Measurements from ENCODE around the gene DCAF4L1.

Gene DCAF4L1

DNA sequence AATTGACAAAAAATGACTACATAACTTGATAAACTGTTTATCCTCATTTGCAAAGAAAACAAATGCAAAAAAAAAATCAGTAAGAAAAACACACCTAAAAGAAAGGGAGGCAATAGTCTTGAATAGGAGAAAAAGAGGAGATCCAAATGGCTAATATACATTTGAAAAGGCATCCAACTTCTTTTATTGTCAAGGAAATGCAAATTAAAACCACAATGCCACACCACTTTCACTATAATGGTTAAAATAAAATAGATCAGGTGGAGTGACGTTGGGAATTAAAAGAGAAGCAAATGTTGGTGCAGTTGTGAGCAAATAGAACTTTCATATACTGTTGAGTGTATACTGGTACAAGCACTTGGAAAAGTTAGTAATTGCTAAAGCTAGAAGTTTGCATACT lies 3.6 kb downstream of the DCAF4L1 start:
- no peak overlapping the region for H3K27ac ChIP-seq (ENCODE audit: low read depth, low read length)

GRCh38 chr4:41989994-41990364 lies 8.4 kb downstream of the DCAF4L1 start:
- H3K27me3 ChIP-seq (ENCODE audit: control insufficient read depth in 5 of 5, insufficient read depth in 4 of 5, low read length in 5 of 5): no peaks in the 10 kb centered on the region
- H3K36me3 ChIP-seq (ENCODE audit: control insufficient read depth in 5 of 5, insufficient read depth in 5 of 5, low read length in 5 of 5): no peaks in the 10 kb centered on the region
- peak overlapping the region; percentile 66 for H3K27ac ChIP-seq (ENCODE audit: low read depth, low read length)
- H3K4me1 ChIP-seq (ENCODE audit: control insufficient read depth in 5 of 5, insufficient read depth in 5 of 5, low read length in 5 of 5): peaks cover 2 to 31% (median 21%) of the 10 kb centered on the region in 5 donors
- H3K9me3 ChIP-seq (ENCODE audit: control insufficient read depth in 5 of 5, low read length in 5 of 5): no peaks in the 10 kb centered on the region
- H3K4me3 ChIP-seq (ENCODE audit: low read depth in 1 of 5, low read length in 5 of 5): peak overlapping the region; percentile 88 to 96 (median 92)
- peak overlapping the region in 4 of 5 donors; percentile 86 to 94 (median 92) for H3K9ac ChIP-seq (ENCODE audit: low read length in 5 of 5)

More for the DNA sequence above, 3.6 kb downstream of the DCAF4L1 start:
- Histone ChIP-seq H3K4me3 (ENCODE audit: low read depth in 1 of 5, low read length in 5 of 5) (no peak overlapping the region), H3K27me3 (ENCODE audit: control insufficient read depth in 5 of 5, insufficient read depth in 4 of 5, low read length in 5 of 5) (no peaks in the 10 kb centered on the region), H3K9ac (ENCODE audit: low read length in 5 of 5) (no peak overlapping the region), H3K36me3 (ENCODE audit: control insufficient read depth in 5 of 5, insufficient read depth in 5 of 5, low read length in 5 of 5) (no peaks in the 10 kb centered on the region), H3K4me1 (ENCODE audit: control insufficient read depth in 5 of 5, insufficient read depth in 5 of 5, low read length in 5 of 5) (peaks cover 0 to 12% (median 7%) of the 10 kb centered on the region in 5 donors), H3K9me3 (ENCODE audit: control insufficient read depth in 5 of 5, low read length in 5 of 5) (peaks cover 0 to 5% (median 0%) of the 10 kb centered on the region in 5 donors)

- no peaks in the 10 kb centered on the region for H3K36me3 ChIP-seq (ENCODE audit: control insufficient read depth in 5 of 5, insufficient read depth in 5 of 5, low read length in 5 of 5)
- peak within 1 kb of the TSS; percentile 66 for H3K27ac ChIP-seq (ENCODE audit: low read depth, low read length)
- H3K9ac ChIP-seq (ENCODE audit: low read length in 5 of 5): peak within 1 kb of the TSS; percentile 86 to 94 (median 91)
- no peaks in the 10 kb centered on the region for H3K9me3 ChIP-seq (ENCODE audit: control insufficient read depth in 5 of 5, low read length in 5 of 5)
- peak within 1 kb of the TSS; percentile 88 to 96 (median 92) for H3K4me3 ChIP-seq (ENCODE audit: low read depth in 1 of 5, low read length in 5 of 5)
- peaks cover 2 to 31% (median 21%) of the 10 kb centered on the region in 5 donors for H3K4me1 ChIP-seq (ENCODE audit: control insufficient read depth in 5 of 5, insufficient read depth in 5 of 5, low read length in 5 of 5)
- no peaks in the 10 kb centered on the region for H3K27me3 ChIP-seq (ENCODE audit: control insufficient read depth in 5 of 5, insufficient read depth in 4 of 5, low read length in 5 of 5)
Observed at GRCh38 chr4:41990365-41991111, 9.0 kb downstream of the DCAF4L1 start, which contains the start of gene SLC30A9. Gene SLC30A9 (plus strand): TSS chr4:41990530. CDS start chr4:41990652, 122 bp downstream.

GRCh38 chr4:41991916-41992767 lies 10.6 kb downstream of the DCAF4L1 start:
- no peak overlapping the region for H3K27ac ChIP-seq (ENCODE audit: low read depth, low read length)
- H3K27me3 ChIP-seq (ENCODE audit: control insufficient read depth in 5 of 5, insufficient read depth in 4 of 5, low read length in 5 of 5): no peaks in the 10 kb centered on the region
- peak overlapping the region in 1 of 5 donors; percentile 94 for H3K9ac ChIP-seq (ENCODE audit: low read length in 5 of 5)
- no peaks in the 10 kb centered on the region for H3K9me3 ChIP-seq (ENCODE audit: control insufficient read depth in 5 of 5, low read length in 5 of 5)
- H3K36me3 ChIP-seq (ENCODE audit: control insufficient read depth in 5 of 5, insufficient read depth in 5 of 5, low read length in 5 of 5): no peaks in the 10 kb centered on the region
- peaks cover 2 to 31% (median 21%) of the 10 kb centered on the region in 5 donors for H3K4me1 ChIP-seq (ENCODE audit: control insufficient read depth in 5 of 5, insufficient read depth in 5 of 5, low read length in 5 of 5)
- H3K4me3 ChIP-seq (ENCODE audit: low read depth in 1 of 5, low read length in 5 of 5): peak overlapping the region in 1 of 5 donors; percentile 92

DNA sequence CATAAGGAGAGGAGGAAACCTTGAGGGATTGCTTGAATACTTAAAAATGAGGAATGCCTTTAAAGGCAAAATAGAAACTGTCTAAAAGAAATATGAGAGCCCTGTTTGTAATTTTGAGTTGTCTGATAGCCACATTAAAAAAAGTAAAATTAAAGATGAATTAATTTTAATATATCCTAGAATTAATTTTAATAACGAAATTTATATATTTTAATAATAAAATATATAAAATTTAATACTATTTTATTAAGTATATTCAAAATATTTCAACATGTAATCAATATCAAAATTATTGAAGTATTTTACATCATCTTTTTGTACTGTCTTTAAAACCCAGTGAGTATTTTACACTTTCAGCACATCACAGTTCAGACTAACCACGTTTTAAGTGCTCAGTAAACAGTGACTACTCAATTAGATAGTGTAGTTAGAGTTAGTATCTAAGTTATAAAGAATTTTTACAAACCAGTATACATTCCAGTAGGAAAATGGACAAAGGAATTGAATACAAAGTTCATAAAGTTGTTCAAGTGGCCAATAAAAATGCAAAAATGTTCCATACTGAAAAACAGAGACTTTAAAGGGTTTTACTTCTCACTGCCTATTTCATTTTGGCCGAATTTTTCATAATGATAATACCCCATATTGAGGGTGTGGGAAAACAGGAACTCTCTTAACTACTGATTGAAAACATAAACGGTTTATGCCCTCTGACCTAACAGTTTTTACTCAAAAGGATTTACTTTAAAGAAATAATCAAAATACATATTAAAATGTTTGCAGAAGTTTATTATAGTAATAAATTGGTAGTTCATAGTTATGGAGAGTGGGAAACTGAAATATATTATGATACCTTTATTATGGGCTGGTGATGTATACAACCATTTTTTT lies 11.7 kb downstream of the DCAF4L1 start:
- no peaks in the 10 kb centered on the region for H3K9me3 ChIP-seq (ENCODE audit: control insufficient read depth in 5 of 5, low read length in 5 of 5)
- H3K27me3 ChIP-seq (ENCODE audit: control insufficient read depth in 5 of 5, insufficient read depth in 4 of 5, low read length in 5 of 5): no peaks in the 10 kb centered on the region
- peaks cover 2 to 31% (median 21%) of the 10 kb centered on the region in 5 donors for H3K4me1 ChIP-seq (ENCODE audit: control insufficient read depth in 5 of 5, insufficient read depth in 5 of 5, low read length in 5 of 5)
- peak overlapping the region in 1 of 5 donors; percentile 1 for H3K9ac ChIP-seq (ENCODE audit: low read length in 5 of 5)
- no peak overlapping the region for H3K27ac ChIP-seq (ENCODE audit: low read depth, low read length)
- H3K36me3 ChIP-seq (ENCODE audit: control insufficient read depth in 5 of 5, insufficient read depth in 5 of 5, low read length in 5 of 5): no peaks in the 10 kb centered on the region
- no peak overlapping the region for H3K4me3 ChIP-seq (ENCODE audit: low read depth in 1 of 5, low read length in 5 of 5)

DNA sequence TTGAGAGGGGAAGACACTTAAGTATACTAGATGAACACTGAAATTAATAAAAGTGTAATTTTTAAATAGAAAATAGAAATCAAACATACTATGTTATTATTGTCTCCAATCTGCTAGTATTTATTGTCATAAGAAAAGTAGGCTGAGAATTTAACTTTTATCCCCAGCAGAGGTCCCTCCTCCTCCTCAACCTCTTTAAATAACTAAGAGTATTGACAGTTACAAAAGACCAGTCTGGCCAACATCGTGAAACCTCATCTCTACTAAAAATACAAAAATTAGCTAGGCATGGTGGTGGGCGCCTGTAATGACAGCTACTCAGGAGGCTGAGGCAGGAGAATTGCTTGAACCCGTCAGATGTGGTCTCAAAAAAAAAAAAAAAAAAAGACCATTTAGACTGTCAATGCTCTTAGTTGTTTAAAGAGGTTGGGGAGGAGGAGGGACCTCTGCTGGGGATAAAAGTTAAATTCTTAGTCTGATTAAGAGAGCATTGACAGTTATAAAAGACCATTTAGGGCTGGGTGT lies 13.0 kb downstream of the DCAF4L1 start:
- no peaks in the 10 kb centered on the region for H3K36me3 ChIP-seq (ENCODE audit: control insufficient read depth in 5 of 5, insufficient read depth in 5 of 5, low read length in 5 of 5)
- no peaks in the 10 kb centered on the region for H3K9me3 ChIP-seq (ENCODE audit: control insufficient read depth in 5 of 5, low read length in 5 of 5)
- H3K4me3 ChIP-seq (ENCODE audit: low read depth in 1 of 5, low read length in 5 of 5): no peak overlapping the region
- H3K27me3 ChIP-seq (ENCODE audit: control insufficient read depth in 5 of 5, insufficient read depth in 4 of 5, low read length in 5 of 5): no peaks in the 10 kb centered on the region
- no peak overlapping the region for H3K9ac ChIP-seq (ENCODE audit: low read length in 5 of 5)
- H3K27ac ChIP-seq (ENCODE audit: low read depth, low read length): no peak overlapping the region
- H3K4me1 ChIP-seq (ENCODE audit: control insufficient read depth in 5 of 5, insufficient read depth in 5 of 5, low read length in 5 of 5): peaks cover 2 to 25% (median 20%) of the 10 kb centered on the region in 5 donors

DNA sequence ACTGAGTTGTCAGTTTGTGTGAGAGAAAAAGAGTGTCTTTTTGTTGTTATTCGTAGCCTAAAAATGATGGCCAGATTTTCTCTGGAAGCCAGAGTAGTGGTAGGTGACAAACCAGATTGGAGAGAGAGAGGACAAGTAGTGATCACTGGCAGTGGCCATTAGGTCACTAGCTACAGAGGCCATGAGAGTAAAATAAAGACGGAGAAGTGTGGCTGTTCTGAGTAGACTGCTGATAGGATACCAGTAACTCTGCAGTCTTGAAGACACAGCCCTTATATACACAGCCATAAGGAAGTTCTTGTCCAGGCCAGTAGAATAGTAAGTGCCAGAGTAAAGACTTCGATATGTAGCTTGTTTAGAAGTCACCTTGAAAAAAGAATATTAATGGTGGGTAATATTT lies 16.5 kb downstream of the DCAF4L1 start:
- Histone ChIP-seq H3K9ac (ENCODE audit: low read length in 5 of 5) (no peak overlapping the region), H3K27ac (ENCODE audit: low read depth, low read length) (no peak overlapping the region), H3K27me3 (ENCODE audit: control insufficient read depth in 5 of 5, insufficient read depth in 4 of 5, low read length in 5 of 5) (no peaks in the 10 kb centered on the region), H3K9me3 (ENCODE audit: control insufficient read depth in 5 of 5, low read length in 5 of 5) (no peaks in the 10 kb centered on the region), H3K4me1 (ENCODE audit: control insufficient read depth in 5 of 5, insufficient read depth in 5 of 5, low read length in 5 of 5) (no peaks in the 10 kb centered on the region), H3K4me3 (ENCODE audit: low read depth in 1 of 5, low read length in 5 of 5) (no peak overlapping the region), H3K36me3 (ENCODE audit: control insufficient read depth in 5 of 5, insufficient read depth in 5 of 5, low read length in 5 of 5) (peaks cover 0 to 4% (median 0%) of the 10 kb centered on the region in 5 donors)

DNA sequence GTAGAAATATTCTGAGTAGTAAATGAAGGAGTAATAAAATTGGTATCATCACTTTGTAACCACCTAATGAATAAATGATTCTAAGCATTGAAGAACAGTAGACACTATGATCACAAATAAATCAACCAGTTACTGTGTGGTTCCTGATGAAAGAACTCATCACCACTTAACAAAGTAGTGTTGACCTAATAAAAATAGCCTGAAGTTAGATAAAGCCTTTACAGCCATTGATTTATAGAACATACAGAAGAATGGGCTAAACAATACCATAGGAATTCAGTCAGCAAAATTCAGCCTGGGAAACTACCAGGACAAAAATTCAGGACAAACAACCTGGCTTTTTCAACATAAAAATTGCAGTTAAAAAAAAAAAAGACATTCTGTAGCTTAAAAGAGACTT lies 17.8 kb downstream of the DCAF4L1 start:
- H3K4me1 ChIP-seq (ENCODE audit: control insufficient read depth in 5 of 5, insufficient read depth in 5 of 5, low read length in 5 of 5): no peaks in the 10 kb centered on the region
- no peaks in the 10 kb centered on the region for H3K9me3 ChIP-seq (ENCODE audit: control insufficient read depth in 5 of 5, low read length in 5 of 5)
- H3K27ac ChIP-seq (ENCODE audit: low read depth, low read length): no peak overlapping the region
- H3K9ac ChIP-seq (ENCODE audit: low read length in 5 of 5): no peak overlapping the region
- H3K36me3 ChIP-seq (ENCODE audit: control insufficient read depth in 5 of 5, insufficient read depth in 5 of 5, low read length in 5 of 5): peaks cover 0 to 12% (median 0%) of the 10 kb centered on the region in 5 donors
- H3K27me3 ChIP-seq (ENCODE audit: control insufficient read depth in 5 of 5, insufficient read depth in 4 of 5, low read length in 5 of 5): no peaks in the 10 kb centered on the region
- no peak overlapping the region for H3K4me3 ChIP-seq (ENCODE audit: low read depth in 1 of 5, low read length in 5 of 5)

DNA sequence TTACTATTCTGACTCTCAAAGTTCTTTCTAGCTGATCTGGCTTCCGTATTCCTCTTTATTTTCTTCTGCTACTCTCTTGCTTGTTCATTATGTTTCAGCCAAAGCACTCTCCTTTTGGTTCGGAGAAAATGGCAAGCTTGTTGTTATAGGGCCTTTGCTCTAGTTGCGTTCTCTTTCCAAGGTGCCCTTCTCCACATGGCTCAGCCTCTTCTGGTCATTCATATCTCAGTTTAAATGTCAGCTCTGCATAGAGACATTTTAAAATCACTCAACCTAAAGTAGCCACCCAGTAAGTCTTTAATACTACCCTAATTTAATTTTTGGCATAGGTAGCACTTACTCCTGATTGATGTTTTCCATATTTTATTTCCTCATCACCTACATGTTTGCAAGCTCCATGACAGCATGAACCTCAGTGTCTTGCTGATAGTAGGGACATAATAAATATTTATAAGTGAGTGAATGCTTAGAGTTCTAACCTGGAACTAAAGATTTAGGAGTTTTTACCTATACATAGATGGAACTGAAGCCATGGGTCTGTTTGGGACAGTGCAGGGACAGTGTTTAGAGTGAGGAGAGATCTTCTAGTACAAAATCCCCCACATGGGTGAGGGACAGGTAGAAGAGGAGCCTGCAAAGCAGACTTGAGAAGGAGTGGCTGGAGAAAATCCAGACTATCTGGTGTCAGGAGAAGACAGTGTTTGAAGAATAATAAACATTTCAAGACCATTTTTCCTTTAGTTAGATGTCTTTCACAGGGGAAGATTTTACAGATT lies 26.6 kb downstream of the DCAF4L1 start:
- H3K27ac ChIP-seq (ENCODE audit: low read depth, low read length): no peak overlapping the region

More for the DNA sequence above, 26.6 kb downstream of the DCAF4L1 start:
- no peak overlapping the region for H3K4me3 ChIP-seq (ENCODE audit: low read depth in 1 of 5, low read length in 5 of 5)
- no peaks in the 10 kb centered on the region for H3K4me1 ChIP-seq (ENCODE audit: control insufficient read depth in 5 of 5, insufficient read depth in 5 of 5, low read length in 5 of 5)
- no peaks in the 10 kb centered on the region for H3K27me3 ChIP-seq (ENCODE audit: control insufficient read depth in 5 of 5, insufficient read depth in 4 of 5, low read length in 5 of 5)
- peaks cover 2 to 26% (median 9%) of the 10 kb centered on the region in 5 donors for H3K36me3 ChIP-seq (ENCODE audit: control insufficient read depth in 5 of 5, insufficient read depth in 5 of 5, low read length in 5 of 5)
- no peak overlapping the region for H3K9ac ChIP-seq (ENCODE audit: low read length in 5 of 5)
- H3K9me3 ChIP-seq (ENCODE audit: control insufficient read depth in 5 of 5, low read length in 5 of 5): no peaks in the 10 kb centered on the region
